Measurements from ENCODE around the gene IMPA2.

DNA sequence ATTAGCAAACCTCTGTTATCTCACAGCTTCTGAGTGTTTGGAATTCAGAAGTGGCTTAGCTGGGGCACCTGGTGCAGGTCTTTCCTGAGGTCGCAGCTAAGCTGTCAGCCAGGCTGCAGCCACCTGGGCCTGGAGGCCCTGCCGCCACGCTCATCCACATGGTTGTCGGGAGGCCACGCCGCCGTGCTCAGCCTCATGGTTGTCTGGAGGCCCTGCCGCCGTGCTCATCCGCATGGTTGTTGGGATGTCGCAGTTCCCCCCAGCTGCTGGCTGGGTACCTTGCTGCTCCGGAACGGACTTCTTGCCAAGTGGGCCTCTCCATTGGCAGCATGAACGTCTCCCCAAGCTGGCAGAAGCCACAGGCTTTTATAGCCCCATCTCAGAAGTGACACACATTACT, 48.9 kb upstream of the IMPA2 start:
- TF ChIP-seq, protein P1, sequence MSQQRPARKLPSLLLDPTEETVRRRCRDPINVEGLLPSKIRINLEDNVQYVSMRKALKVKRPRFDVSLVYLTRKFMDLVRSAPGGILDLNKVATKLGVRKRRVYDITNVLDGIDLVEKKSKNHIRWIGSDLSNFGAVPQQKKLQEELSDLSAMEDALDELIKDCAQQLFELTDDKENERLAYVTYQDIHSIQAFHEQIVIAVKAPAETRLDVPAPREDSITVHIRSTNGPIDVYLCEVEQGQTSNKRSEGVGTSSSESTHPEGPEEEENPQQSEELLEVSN (IDR thresholded peaks at IDR 0.05): no peak
- TF ChIP-seq, protein P2, sequence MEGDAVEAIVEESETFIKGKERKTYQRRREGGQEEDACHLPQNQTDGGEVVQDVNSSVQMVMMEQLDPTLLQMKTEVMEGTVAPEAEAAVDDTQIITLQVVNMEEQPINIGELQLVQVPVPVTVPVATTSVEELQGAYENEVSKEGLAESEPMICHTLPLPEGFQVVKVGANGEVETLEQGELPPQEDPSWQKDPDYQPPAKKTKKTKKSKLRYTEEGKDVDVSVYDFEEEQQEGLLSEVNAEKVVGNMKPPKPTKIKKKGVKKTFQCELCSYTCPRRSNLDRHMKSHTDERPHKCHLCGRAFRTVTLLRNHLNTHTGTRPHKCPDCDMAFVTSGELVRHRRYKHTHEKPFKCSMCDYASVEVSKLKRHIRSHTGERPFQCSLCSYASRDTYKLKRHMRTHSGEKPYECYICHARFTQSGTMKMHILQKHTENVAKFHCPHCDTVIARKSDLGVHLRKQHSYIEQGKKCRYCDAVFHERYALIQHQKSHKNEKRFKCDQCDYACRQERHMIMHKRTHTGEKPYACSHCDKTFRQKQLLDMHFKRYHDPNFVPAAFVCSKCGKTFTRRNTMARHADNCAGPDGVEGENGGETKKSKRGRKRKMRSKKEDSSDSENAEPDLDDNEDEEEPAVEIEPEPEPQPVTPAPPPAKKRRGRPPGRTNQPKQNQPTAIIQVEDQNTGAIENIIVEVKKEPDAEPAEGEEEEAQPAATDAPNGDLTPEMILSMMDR (IDR thresholded peaks at IDR 0.05; ENCODE audit: control extremely low read depth in 1 of 3, insufficient read depth in 1 of 3, low read depth in 1 of 3, low read length in 3 of 3): no peak
- TF ChIP-seq SIN3A (conservative IDR thresholded peaks at IDR 0.05 in 1 of 2, IDR thresholded peaks at IDR 0.05 in 1 of 2; ENCODE audit: low read depth in 1 of 2, low read length in 2 of 2): no peak
- no peak for TF ChIP-seq EZH2 (IDR thresholded peaks at IDR 0.05; ENCODE audit: low read depth, low read length, severe bottlenecking)
- no peak for TF ChIP-seq CHD2 (IDR thresholded peaks at IDR 0.05; ENCODE audit: low read length)
- no peak for TF ChIP-seq JUN (IDR thresholded peaks at IDR 0.05; ENCODE audit: low read depth, low read length)
- no peak for TF ChIP-seq POLR2A (IDR thresholded peaks at IDR 0.05; ENCODE audit: control extremely low read depth in 1 of 2, low read depth in 2 of 2, low read length in 2 of 2)
- no peak for TF ChIP-seq RFX5 (IDR thresholded peaks at IDR 0.05; ENCODE audit: borderline replicate concordance, low read depth, low read length)
- TF ChIP-seq RXRA (IDR thresholded peaks at IDR 0.05; ENCODE audit: insufficient read depth, low read depth, low read length): no peak

All from H1 (cell line).